IPS DF 4.7 (cell line): ENCODE measurements around the gene GMPPB.
"Not testable (repeated sequence)": the region's sequence is repeated elsewhere in the genome, so short reads cannot be mapped to it uniquely, and the experiment has no call there.

Experiments
- DNase-seq: peaks from one replicate; pipeline ENCODE4 v3.0.0-alpha.2; 2013; ENCODE audit warnings: low spot score; ENCODE audit errors: extremely low read depth

Gene GMPPB

GRCh38 chr3:49723628-49724551, at the start of gene GMPPB:
Gene GMPPB (minus strand): TSS chr3:49723951. CDS start chr3:49723726, 225 bp downstream.
- DNase-seq: no peak

- no peak for DNase-seq
These were observed 49.0 kb upstream of the GMPPB start for GRCh38 chr3:49772703-49773102.

DNA sequence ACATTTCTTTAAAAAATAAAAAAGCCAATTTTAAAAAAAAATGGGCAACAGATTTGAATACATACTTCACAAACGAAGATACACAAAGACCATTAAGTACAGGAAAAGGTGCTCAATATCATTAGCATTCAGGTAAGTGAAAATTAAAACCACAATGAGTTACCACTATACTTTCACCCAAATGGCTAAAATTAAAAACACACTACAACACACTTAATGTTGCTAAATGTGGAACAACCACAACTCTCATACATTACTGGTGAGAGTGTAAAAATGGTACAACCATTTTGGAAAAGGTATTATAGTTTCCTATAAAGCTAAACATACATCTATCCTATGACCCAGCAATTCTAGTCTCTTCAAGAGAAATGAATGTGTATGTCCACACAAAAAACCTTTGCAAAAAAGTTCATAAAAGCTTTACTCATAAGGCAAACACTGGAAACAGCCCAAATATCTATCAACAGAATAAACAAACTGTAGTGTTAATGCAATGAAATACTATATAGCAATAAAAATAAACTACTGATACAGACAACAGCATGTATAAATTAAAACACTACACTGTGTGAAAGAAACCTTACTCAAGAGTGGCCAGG, 47.7 kb upstream of the GMPPB start:
- DNase-seq: no peak

- DNase-seq: no peak
These were observed 46.2 kb upstream of the GMPPB start for GRCh38 chr3:49769926-49770325.

GRCh38 chr3:49769286-49769915, 45.6 kb upstream of the GMPPB start:
- DNase-seq: no peak

DNA sequence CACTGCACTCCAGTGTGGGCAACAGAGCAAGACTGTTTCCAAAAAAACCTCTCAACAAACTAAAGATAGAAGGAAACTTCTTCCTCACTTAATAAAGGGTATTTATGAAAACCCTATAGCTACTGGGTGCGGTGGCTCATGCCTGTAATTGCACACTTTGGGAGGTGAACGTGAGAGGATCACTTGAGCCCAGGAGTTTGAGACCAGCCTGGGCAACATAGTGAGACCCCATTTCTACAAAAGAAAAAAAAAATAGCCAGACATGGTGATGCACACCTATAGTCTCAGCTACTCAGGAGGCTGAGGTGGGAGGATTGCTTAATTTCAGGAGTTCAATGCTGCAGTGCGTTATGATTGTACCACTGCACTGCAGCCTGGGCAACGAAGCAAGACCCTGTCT, 40.2 kb upstream of the GMPPB start:
- no peak for DNase-seq

DNA sequence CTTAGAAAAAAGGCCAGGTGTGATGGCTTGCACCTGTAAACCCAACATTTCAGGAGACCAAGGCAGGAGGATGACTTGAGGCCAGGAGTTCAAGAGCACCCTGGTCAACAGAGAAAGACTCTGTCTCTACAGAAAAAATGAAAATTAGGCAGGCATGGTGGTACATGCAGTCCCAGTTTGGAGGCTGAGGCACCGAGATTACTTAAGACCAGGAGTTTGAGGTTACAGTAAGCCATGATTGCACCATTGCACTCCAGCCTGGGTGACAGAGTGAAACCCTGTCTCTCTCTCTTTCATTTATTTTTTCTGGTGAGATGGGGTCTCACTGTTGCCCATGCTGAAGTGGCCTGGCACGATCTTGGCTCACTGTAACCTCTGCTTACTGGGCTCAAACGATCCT, 37.9 kb upstream of the GMPPB start:
- DNase-seq: no peak

DNA sequence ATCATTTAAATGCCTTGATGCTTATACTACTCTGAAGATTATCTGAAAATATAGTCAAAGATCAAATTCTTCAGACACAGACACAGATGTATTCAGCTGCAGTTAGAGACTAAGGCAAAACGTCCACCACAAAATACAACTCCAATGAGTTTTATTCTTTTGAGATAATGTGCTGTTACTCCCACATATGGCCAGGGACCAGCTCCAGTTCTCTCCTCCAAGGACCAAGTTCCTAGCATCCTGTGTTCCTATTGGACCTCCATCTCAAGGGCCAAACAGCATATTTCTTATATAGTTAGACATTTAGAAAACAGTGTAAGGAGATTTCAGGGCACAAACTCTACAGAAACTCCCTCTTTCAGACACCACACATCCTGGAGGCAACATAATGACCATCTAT, 35.5 kb upstream of the GMPPB start:
- DNase-seq: no peak

DNA sequence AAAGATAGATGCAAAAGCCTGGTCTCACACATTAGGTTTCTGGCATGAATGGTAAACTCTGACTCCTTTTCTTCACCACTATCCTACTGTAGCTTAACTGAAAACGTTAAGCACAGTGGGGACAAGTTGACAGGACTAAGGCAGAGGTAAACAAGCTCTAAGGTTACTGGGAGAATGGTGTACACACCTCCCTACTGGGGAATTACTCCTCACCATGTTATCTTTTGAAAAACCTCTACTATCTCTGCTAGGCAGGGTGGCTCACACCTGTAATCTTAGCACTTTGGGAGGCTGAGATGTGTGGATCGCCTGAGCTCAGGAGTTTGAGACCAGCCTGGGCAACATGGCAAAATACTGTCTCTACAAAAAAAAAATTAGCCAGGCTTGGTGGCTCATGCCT, 33.4 kb upstream of the GMPPB start:
- DNase-seq: no peak

- DNase-seq: no peak
These were observed 32.3 kb upstream of the GMPPB start for GRCh38 chr3:49756036-49756435.

DNA sequence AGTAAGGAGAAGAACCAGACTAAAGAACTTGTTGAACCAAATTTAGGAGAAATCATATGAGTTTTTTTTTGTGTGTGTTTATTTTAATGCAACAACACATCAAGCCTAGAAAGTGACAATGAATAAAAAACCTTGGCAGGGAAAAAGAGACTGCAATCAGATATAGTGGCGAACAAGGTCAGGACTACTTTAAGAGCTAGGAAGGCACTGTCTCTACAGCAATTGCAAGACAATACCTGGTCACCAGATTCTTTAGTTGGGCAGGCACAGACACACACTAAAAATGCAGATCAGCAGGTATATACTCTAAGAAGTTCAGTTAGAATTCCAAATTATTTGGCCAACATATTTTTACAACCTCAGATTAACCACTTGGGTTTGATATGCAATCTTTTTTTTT, 30.8 kb upstream of the GMPPB start:
- no peak for DNase-seq

- no peak for DNase-seq
These were observed 27.8 kb upstream of the GMPPB start for GRCh38 chr3:49751501-49751900.

DNA sequence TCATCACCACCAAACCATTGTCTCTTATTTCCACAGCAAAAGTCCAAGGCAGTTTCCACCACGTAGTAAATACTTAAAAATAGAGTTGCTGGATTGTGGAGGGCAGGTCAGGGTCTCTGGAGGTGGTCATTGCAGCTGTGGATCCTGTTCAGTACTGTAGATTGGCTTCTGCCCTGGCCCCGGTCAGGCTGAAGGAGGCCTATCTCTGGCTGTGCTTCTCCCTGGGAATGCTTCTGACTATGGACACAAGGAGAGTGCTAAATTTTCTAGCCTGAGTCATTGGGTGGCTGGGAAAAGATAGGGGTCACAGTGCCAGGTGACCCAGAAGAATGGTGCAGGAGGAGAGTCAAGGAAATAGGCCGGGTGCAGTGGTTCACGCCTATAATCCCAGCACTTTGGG, 26.3 kb upstream of the GMPPB start:
- no peak for DNase-seq

DNA sequence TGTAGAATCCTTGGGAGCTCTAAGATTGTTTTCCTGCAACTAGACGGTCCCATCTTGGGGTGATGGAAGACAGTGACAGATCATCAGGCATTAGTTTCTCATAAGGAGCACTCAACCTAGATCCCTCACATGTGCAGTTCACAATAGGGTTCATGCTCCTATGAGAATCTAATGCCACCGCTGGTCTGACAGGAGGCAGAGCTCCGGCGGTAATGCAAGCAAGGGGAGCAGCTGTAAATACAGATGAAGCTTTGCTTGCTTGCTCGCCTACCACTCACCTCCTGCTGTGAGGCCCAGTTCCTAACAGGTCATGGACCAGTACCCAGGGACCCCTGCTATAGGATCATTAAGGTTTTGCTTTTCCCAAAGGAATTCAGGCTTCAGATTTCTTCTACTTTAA, 25.1 kb upstream of the GMPPB start:
- not testable (repeated sequence) for DNase-seq

DNA sequence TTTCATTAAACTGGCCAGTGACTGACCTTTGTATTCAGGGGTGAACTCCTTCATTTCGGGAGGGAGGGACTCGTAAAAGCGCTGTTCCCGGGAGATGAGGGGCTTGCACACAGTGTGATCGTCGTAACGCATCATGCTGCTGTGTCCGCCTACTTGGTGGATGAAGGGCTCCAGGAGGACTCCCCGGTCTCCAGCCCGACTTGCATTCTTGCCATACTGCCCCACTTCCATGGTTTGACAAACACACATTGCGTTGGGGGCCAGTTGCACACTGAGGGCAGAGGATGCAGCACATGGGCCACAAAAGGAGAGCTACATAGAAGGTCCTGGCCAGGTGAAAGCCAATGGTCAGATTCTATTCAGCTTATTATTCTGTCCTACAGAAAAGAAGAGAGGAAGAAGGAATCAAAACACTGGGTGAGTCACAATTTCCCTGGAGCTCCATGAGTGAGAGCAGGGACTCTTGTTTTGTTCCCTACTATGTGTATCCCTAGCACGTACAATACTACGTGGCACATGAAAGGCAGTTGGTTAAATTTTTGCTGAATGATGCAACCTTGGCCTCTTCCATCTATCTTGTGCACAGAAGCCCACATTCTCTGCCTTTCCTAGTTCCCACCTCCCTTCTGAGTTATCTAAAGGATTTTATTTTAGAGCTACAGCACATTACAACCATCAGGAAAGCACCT, 24.2 kb upstream of the GMPPB start:
- no peak for DNase-seq

GRCh38 chr3:49745986-49746385, 22.2 kb upstream of the GMPPB start:
- DNase-seq: no peak

- DNase-seq: no peak
These were observed 16.7 kb upstream of the GMPPB start for GRCh38 chr3:49740427-49740826.

DNA sequence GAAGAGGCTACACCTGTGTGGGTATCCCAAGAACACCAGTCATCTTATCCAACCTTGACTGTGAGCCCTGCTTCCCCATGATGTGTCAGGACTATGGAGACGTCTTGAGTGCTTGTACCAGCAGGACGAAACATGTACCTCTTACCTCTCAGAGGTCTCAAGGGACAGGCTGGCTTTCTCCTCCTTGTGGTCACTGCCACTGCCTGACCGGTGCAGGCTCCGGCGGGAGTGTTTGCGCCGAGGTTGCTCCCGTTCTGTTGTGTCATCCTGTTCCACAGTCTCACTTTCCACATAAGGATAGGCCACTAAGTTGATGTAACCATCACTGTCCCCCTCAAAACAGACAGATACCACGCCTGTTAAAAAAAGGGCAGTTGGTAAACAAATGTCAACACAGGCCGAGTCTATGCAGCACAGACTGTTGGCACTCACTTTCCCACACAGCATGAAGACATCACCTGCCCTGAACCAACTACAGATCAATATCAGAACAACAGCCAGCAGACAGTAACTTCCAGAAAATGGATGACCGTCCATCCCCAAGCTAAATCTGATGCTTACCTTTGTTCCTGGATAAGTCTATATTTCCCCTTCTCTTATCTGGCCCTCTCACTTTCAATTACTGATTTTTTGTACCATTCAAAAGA, 14.4 kb upstream of the GMPPB start:
- no peak for DNase-seq

GRCh38 chr3:49734752-49735151, 11.0 kb upstream of the GMPPB start:
- DNase-seq: no peak

GRCh38 chr3:49733551-49733950, 9.8 kb upstream of the GMPPB start:
- no peak for DNase-seq

DNA sequence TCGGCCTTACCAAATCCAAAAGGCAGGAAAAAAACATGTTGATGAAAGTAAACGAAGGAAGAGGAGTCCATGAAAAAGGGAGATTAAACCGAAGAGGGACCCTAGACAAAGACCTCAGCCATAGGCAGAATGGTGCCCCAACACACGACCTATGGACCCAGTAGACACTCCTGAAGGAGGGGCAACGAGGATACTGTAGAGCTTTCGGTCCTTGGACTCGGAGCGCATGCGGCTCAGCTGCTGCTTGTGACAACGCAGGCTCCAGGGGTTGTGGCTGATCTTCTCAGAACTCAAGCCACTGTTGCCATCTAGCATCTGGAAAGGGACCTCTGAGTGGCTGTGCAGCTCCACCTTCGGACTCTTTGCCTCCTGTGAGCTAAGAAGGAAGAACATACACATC, 8.8 kb upstream of the GMPPB start:
- DNase-seq: no peak
